HG02973 (cell line): ENCODE results near the gene NPB.

Source experiments
- ATAC-seq: cut with Tn5 transposase; IDR thresholded peaks from one replicate; pipeline ENCODE4 v1.9.1; 2021; ENCODE audit warnings: moderate library complexity; ENCODE audit not compliant: unreplicated experiment

NPB gene

DNA sequence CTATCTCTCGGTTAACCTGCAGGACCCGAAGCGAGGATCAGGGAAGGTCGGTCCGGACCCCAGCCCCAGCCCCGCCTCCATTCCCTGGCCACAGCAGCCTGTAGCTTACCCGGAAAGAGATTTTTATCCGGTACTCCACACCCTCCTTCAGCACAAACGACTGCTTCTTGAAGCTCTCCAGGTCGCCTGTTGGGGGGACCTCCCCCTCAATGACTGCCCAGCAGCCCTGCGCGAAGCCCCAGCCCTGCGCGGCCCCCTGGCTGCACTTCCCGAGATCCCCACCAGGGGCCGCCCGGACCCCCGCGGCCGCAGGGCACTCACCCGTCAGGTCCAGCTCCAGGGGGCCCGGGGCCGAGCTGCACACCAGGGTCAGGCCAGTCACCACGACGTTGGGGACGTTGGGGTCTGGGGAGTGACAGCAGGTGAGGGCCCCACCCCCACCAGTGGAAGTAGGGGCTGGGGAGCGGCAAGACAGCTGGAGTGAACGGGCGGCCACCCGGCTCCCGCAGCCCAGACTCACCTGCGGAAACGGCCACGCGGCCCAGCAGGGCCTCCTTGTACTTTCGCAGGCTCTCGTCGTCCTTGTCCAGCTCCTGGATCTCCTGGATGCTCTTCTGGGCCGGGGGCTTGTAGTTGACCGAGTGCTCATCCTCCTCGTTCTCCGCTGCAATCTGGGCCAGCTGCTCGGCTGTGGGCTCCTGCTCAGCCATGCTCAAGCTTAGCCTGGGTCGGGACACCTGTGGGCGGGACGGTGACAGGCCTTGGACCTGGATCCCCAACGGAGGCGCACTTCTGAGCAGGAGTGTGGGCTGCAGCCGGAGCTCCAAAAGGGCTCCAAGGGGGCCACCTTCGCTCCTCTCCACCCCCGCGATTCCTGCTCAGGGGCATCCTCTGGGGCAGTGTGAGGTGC is 32.6 kb upstream of the NPB start:
- ATAC-seq = no peak

DNA sequence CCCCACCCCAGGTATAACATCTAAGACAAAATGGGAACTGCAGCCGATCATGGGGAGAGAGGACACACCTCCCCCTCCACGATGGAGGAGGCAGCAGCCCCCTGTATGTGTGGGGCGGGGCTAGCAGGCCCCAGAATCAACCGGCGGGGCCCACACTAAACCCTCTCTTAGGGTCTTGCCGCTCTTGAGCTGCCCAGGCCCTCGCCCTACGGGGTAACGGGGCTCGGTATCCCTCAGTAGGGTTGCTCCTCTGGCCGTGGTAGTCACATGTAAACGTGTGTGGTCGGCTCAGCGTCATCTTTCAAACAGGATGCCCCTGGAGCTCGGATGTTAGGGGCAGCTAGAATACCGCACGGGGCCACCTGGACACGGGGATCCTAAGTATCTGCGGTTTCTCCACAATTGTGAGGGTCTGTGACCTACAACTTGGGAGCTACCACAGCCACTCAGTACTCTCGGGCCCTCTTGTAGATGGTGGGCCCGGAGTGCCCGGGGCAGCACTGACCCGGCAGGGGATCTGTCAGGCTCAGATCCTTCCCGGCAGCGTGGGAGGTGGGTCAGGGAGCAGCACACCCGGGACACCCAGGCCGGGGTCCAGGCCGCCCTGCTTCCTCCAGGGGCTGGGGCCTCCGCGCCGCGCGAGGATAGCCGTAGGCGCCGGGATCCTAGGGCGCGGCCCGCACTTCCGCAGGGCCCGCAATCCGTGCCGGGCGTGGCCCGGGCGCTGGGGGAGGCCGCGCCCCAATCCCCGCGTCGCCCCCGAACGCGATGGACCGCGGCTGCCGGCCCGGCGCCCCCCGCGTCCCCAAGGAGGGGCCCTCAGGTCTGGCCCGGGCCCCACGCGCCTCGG is 31.7 kb upstream of the NPB start:
- ATAC-seq = peak; percentile 14

DNA sequence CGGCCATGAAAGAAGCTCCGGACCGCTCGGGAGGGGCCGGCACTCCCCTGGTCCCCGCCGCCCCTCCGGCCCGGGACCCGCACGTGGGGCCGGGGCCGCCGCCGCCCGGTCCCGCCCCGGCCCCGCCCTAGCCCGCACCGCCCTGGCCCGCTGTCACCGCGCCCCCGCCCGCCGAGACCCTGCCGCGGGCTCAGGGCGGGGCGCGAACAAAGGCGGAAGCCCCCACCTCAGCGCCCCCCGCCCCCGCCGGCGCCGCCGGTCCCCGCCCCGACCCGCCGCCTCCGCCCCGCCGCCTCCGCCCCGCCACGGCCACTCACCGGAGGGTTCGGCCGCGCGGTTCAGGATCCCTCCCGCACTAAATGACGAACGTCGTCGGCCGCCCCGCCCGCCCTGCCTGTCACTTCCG is 31.1 kb upstream of the NPB start, which contains the start of gene ARHGDIA:
TSS of gene ARHGDIA (minus strand) at position 357 of the 406 bp plus-strand sequence. CDS start 1,407 bp downstream, outside the sequence.
- peak; percentile 4 for ATAC-seq

DNA sequence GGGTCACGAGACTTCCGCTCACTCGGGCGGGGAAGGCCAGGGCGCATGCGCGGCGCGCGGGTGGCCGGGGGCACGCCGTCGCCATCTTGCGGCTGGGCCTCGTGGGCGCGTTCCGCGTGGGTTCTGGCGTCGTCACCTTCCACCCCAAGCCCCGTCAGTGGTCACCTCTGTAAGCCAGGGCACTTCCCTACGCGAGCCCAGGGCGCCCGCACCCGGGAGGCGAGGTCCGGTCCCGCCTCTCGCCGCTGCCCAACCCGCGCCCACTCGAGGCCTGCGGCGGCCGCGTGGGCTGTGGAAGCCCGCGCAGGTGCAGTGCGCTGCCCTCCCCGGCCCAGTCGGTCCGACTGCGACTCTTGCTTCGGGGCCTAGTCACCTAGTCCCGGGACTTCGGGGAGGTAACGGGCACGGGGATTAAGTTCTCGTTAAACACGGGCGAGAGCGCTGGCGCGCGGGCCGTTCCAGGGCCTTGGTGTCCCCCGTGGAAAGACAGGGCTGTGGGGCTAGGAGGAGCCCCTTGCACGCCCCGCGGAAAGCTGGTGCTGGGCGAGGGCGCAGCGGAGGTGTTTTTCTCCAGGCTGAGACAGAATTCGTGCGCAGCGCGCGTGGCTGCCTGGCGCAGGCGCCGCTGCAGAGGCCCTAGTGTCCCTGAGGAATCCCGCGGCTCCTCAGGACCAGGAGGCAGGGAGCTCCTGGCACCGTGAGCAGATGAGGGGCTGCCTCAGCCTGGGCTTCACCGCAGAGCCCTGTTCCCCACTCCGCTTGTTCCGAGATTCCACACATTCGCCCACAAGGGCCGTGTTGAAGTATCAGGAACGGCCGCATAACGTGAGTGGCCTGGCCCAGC is 30.4 kb upstream of the NPB start:
- ATAC-seq = peak; percentile 40

DNA sequence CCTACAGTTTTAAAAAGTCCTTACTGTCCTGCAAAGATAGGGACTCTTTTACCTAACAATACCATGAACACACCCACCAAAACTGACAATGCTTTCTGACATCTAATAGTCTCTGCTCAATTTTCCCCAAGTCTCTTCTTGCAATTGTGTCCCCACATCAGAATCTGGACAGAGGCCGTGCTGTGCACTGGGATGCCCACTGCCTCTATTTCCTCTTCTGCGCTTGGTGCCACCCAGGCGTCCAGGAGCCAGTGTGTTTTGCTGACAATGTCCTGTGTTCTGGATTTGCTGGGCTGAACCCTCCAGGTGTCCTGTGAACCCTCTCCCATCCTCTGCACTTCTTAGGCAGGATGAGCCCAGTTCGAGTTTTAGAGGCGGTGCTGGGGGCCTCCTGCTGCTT is 24.5 kb upstream of the NPB start:
- ATAC-seq = no peak

DNA sequence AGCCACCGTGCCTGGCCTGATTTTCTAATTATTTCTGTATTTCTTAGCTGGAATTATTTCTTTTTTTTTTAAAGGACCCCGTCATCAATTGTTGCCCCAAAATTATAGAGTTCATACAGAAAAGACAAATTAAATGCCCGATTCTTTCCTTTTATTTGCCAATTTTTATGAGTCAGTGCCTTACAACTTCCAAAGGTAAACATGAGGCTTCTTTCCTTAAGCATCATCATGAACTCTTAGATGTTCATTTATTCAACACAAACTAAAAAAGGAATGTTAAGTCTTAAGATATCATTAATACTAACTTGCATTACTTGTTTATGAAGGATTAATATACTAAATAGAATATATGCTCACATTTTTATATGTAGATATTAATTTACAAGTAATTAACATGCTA is 23.7 kb upstream of the NPB start:
- no peak for ATAC-seq

DNA sequence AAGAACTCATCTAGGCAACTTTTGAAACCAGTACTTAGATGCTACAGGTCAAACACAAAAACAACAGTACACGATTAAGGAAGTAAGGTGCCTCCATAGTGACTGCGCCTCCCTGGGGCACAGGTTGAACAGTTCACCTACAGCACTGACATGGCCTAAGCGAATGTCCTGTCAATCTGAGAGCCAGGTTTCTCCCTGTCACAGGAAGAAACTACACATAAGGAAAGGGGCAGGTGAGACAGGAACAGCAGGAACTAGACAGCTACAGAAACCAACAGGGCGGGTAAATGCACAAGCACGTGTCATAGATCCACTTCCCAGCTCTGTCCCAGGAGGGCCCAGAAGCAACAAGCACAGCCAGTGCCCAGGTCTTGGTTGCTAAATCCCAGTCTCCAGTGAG is 22.9 kb upstream of the NPB start:
- no peak for ATAC-seq

DNA sequence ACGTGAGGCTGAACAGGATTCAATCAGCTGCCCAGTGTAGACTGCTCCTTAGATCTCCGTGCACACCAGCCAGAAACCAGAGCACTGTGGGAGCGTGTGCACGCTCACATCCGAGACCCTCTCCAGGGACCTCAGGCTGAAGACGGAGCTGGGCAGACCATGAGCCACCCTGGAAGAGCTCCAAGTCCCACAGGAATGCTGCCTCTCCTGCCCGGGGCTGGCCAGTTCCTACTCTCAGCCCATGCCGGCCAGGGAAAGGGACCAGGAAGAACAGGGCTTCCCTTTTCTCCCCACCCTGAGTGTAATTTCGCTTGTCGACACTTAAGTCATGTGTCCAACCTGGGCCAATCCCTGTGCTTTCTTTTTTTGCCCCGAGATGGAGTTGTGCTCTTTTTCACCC is 17.5 kb upstream of the NPB start:
- no peak for ATAC-seq

DNA sequence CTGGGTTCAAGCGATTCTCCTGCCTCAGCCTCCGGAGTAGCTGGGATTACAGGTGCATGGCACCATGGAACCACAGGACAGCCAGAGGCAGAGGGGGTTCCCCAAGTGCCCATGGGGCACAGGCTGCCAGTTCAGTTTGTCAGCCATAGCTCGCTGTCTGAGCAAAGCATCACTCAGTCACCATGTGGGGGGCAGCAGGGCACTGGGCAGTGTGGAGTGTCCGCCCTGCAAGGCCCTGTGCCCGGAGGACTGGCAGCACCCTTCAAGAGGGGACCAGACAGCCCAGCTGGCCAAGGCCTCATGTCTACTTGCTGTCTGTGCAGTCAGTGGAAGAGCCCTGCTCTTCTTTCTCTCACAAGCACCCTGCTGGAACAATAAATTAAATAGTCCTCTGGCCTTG is 17.1 kb upstream of the NPB start:
- ATAC-seq = no peak

DNA sequence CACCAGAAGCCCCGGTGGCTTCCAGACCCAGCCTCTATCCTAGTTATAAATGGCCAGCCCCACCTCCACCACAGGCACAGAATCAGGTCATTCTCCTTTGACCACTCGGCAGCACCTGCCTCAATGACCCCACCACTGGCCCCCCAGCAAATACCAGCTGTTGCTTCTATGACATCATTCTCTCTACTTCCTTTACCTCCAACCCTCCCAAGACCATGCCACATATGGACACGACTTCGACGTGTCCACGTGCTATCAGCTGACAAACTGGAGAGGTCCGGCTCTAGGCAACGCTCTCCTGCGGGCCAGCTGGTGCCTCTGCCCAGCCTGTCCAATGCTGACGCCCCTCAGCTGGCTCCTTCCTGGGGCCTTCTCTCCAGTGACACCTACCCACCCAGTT is 16.6 kb upstream of the NPB start:
- ATAC-seq = no peak

DNA sequence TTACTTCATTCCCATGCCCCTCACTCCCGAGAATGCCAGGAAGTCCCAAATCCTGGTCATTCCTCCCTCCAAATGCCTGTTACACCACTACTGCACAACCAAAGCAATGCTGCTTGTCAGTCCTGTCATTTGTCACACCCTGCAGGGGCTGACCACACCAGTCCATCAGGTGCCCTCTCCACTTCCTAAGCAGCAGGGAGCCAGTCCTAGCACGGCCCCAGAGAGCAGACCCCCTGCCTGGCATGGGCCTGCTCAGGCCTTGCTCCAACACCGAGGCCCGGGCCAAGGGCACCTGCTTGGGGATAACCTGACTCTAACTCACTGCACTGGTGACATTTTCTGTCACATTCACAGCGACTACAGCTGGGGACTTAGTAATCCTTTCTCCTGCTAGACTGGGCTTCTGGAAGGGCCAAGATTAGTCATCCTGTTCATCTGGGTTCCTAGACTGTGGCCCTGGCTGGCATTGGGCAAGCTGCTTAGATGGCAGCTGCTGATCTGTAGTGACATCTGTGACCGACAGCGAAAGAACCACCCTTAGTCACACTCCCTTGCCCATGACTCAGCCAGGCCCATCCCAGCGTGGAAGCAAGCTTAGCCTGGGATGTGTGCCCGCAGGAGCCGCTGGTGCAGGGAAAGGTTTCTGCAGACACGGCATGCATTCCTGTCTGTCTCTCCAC is 16.0 kb upstream of the NPB start:
- no peak for ATAC-seq

DNA sequence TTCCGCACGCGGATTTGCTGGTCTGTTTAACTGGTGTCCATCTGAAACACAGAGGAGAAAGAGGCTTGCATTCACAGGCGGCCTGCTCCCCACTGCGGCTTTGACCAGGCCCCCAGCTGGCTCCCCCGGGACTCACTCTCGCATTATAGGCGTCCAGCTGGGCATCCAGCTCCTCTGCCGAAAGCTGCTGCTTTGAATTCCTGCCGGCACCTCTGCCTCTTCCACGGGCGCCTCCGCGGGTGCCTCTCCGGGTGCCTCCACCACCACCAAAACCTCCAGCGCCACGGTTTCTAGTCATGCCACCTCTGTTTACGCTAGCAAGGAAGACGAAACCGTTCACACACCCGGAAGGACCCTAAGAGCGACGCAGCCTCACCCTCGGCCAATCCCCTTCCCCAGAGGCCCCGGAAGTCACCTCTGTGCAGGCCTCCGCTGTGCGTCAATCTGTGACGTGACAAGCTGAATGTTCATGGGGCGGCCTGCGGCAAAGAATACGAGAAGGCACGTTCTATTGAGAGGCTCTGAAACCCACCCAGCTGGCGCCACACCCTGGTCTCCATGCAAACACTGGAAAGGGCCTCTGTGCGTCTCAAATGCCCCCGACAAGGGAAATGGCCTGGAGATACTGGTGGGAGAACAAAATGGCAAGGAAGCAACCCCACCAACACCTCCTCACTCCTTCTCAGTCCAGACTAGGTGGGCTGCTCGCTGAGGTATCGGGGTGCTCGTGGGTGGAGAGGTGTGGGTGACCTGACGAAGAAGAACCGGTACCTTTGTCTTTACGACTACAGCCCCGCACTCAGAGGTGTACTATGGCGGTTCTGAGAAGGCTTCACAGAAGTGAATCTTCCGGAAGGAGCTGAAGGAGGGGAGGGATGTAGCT is 13.7 kb upstream of the NPB start:
- ATAC-seq = no peak

DNA sequence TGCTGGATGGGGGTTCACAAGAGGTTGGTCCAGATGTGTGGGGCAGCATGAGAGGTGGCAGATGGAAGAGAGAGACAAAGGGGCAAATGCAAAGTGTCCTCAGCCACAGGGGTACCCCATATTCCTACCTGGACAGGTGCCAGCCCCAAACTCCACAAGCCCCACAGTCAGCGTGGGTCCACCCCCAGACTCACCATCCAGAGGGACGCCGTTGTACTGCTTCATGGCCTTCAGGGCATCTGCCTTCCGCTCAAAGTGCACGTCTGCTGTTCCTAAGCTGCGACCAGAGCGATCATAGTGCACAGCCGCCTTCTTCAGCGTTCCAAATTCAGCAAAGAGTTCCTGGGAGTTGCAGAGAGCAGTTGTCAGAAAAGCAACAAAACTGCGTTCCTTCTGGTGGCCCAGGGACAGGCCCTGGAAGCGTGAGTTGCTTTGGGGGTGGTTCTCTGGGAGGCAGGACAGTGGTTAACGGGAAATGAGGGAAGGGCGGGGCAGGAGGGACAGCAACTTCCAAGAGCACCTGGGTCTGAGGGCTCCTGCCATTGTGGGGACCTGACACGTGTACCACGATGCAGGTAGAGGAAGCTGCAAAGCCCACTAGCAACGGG is 12.9 kb upstream of the NPB start:
- no peak for ATAC-seq

DNA sequence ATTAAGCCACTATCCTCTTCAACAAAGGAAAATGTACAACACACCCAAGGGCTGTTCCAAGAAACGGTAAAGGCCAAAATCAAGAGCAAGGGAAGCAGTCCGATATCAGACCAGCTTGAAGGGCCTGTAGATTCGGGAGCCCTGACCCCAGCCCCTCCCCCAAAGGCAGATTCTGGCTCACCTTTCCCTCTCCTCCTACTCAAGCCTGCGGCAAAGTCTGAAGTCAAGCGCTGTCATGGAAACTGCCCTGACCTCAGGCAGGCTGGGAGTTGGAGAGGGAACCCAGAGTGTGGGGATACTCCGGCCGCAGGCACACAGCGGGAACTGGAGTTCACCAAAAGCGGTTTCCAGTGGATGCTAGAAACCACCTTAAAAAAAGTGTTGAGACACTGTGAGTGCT is 12.4 kb upstream of the NPB start:
- ATAC-seq = no peak

DNA sequence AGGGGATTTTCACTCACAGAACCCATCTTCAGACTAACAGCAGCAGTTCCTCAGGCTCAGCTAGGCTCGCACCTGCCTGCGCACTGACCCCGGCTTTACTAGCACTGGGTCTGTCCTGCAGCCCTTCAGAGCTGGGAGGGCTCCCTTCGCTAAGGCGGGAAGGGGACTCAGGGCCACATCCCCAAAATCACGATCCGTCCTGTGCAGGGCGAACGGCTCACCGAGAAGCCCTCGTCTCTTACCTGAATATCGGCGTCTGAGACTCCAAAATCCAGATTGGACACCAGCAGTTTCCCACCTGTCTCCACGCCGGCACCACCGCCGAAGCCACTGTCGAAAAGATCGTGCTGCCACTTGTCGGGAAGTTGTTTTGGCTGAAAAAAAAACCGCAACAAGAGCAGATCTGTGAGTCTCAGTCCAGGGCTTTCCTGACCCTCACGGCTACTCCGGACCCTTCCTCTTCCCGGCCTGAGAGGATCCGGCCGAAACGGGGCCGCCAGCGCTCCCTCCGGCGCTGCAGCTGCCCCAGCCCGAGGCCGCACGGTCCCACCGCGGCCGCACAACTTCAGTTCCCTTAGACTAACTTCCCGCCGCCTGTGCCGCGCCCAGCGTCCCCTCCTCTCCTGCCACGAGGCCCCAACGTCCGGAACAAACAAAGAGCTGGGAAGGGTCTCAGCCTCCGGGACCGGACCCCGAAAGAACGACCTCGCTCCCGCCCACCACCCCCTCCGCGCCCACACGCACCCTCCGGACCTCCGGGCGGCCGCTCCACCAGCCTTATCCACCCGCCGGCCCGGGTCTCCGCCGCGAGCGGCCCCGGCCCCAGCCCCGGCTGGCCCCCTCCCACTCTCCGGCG is 11.4 kb upstream of the NPB start:
- no peak for ATAC-seq

DNA sequence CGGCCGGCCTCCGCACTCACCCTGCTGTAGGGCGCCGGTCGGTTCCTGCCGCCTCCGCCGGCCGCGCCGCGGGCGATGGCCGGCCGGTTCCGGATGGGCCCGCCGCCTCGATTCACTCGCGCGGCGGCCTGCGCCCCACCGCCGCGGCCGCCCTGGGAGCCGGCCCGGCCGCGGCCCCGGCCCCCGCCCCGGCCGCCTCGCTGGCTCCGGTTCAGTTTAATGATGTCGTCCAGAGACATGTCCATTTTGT is 10.8 kb upstream of the NPB start:
- ATAC-seq = peak; percentile 27

DNA sequence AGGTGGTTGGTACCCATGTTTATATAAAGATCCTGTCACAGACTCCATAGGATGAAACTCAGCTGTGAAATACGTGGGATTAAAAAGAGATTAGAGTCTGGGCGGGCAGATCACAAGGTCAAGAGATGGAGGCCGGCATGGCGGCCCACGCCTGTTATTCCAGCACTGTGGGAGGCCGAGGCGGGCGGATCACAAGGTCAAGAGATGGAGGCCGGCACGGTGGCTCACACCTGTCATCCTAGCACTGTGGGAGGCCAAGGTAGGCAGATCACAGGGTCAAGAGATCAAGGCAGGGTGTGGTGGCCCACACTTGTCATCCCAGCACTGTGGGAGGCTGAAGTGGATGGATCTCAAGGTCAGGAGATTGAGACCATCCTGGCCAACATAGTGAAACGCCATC is 6.6 kb upstream of the NPB start:
- no peak for ATAC-seq

DNA sequence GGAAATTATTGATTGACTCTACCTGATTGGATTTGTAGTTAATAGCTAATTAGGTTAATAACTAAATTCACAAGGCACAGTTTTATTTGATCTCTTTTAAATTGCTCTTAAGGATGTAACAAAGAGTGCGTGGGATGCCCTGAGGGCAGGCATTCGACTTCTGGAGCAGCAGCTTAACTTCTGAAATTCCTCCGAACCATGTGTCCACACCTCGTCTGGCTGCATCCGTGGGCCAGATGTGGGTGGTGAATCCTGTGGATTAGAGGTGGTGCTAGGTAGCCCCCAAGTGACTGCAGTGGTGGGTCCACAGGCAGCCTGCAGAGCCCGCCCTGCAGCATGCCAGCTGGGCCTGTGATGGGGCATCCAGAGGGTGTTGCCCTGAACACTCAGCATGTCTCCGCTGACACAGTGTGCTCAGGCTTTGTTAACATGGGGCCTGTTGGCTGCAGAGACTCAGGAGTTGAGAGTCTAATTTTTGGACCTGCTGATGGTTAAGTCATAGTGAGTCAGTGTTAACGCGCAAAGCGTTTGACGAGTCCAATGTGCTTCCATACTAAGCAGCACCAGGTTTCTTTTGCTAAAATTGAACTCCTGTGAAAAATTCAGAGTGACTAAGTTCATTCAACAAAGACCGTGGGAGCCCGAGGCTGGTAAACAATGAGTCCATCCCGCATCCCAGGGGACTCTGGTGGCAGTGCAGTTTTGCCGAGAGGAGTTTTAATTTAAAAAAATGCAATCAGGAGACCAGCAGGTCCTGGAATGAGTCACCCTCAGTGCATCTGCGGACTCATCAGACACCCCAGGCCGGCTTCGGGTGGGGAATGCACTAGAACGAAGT is 3.8 kb upstream of the NPB start:
- no peak for ATAC-seq
